Keratinocyte (primary cell): ENCODE data around the gene TRPV5. TPM values are rescaled to one million over a fixed set of nuclear protein-coding genes. Genes with fewer than 3 reads are reported as not detected.

Experiments used
- DNase-seq: peaks from one replicate; pipeline ENCODE4 v3.0.0-alpha.2; 2011; ENCODE audit warnings: low read depth, missing footprints, low spot score
- FAIRE-seq: peaks from 2 replicates; lab custom pipeline; 2011; peaks lifted over from hg19 to GRCh38; lab: Jason Lieb, UNC
- H2AFZ ChIP-seq: 2 replicates; pipeline ENCODE4 v1.6.0; 2012; ENCODE audit warnings: low read length, control low read depth, inconsistent platforms; ENCODE audit not compliant: control insufficient read depth
- H3K27ac ChIP-seq: 2 replicates; pipeline ENCODE4 v1.5.1; 2011; ENCODE audit warnings: low read length; ENCODE audit not compliant: control insufficient read depth, insufficient read depth
- H3K27me3 ChIP-seq: 3 replicates; pipeline ENCODE4 v1.6.0; 2011; ENCODE audit warnings: low read length; ENCODE audit not compliant: control insufficient read depth, insufficient read depth; ENCODE audit errors: extremely low read depth
- H3K36me3 ChIP-seq, 2 experiments: 2 replicates in 1 of 2; 3 replicates in 1 of 2; pipeline ENCODE4 v1.5.1; 2011; ENCODE audit warnings: low read length in 2 of 2, mild to moderate bottlenecking in 1 of 2; ENCODE audit not compliant: control insufficient read depth in 2 of 2, insufficient read depth in 2 of 2; ENCODE audit errors: extremely low read depth in 1 of 2
- H3K4me1 ChIP-seq: 3 replicates; pipeline ENCODE4 v1.5.1; 2011; ENCODE audit warnings: low read length; ENCODE audit not compliant: control insufficient read depth, insufficient read depth; ENCODE audit errors: extremely low read depth
- H3K4me2 ChIP-seq: 3 replicates; pipeline ENCODE4 v1.6.0; 2011; ENCODE audit warnings: low read depth, low read length; ENCODE audit not compliant: control insufficient read depth, insufficient read depth; ENCODE audit errors: extremely low read depth
- H3K4me3 ChIP-seq, 3 experiments: fragments of 200-600 bp in 1 of 3; sonication (generic) in 1 of 3; 2 replicates in 2 of 3; 3 replicates in 1 of 3; pipeline ENCODE4 v1.5.1; 2011 to 2016; ENCODE audit warnings: low read length in 3 of 3, mild to moderate bottlenecking in 3 of 3, control low read depth in 2 of 3, inconsistent platforms in 1 of 3, low read depth in 1 of 3, mixed read lengths in 1 of 3, mixed run types in 1 of 3, moderate library complexity in 1 of 3; ENCODE audit not compliant: control insufficient read depth in 2 of 3, insufficient read depth in 2 of 3; ENCODE audit errors: extremely low read depth in 1 of 3
- H3K79me2 ChIP-seq: 2 replicates; pipeline ENCODE4 v1.6.0; 2012; ENCODE audit warnings: low read length; ENCODE audit not compliant: control insufficient read depth, insufficient read depth
- H3K9ac ChIP-seq: 3 replicates; pipeline ENCODE4 v1.6.0; 2011; ENCODE audit warnings: low read length; ENCODE audit not compliant: control insufficient read depth, insufficient read depth; ENCODE audit errors: extremely low read depth
- H3K9me1 ChIP-seq: 3 replicates; pipeline ENCODE4 v1.6.0; 2011; ENCODE audit warnings: low read length; ENCODE audit not compliant: control insufficient read depth, insufficient read depth; ENCODE audit errors: extremely low read depth
- H3K9me3 ChIP-seq: 2 replicates; pipeline ENCODE4 v1.5.1; 2012; ENCODE audit warnings: low read depth, low read length; ENCODE audit not compliant: control insufficient read depth
- H4K20me1 ChIP-seq: 3 replicates; pipeline ENCODE4 v1.6.0; 2011; ENCODE audit warnings: low read length; ENCODE audit not compliant: control insufficient read depth, insufficient read depth; ENCODE audit errors: extremely low read depth
- CTCF ChIP-seq, 3 experiments: IDR thresholded peaks in 1 of 3; conservative IDR thresholded peaks in 1 of 3; optimal IDR thresholded peaks in 1 of 3; 2 replicates in 2 of 3; 3 replicates in 1 of 3; pipeline versions ENCODE3 to v1.5.1; 2011; ENCODE audit warnings: low read length in 3 of 3, mild to moderate bottlenecking in 3 of 3, moderate library complexity in 2 of 3, control low read depth in 1 of 3, inconsistent platforms in 1 of 3; ENCODE audit not compliant: insufficient read depth in 2 of 3; ENCODE audit errors: extremely low read depth in 1 of 3
- EZH2 ChIP-seq: IDR thresholded peaks from one replicate; pipeline ENCODE4 v1.6.1; 2012; ENCODE audit warnings: inconsistent platforms, mild to moderate bottlenecking, low read length, moderate library complexity
- dilution Hi-C: fragments of 300-500 bp; cut with MboI; formaldehyde crosslinking; loops from one replicate; pipeline ENCODE4 v1.7.0; 2020; ENCODE audit warnings: low sequenced_read_pairs; ENCODE audit not compliant: extremely low pct_ligation_motif_present
- polyA plus RNA-seq, 5 experiments: library from polyadenylated mRNA; depleted of rRNA in 3 of 5; stranded (reverse) in 3 of 5; stranded (forward) in 1 of 5; unstranded in 1 of 5; fragments of >200 nt; gene quantifications; 1 replicate in 1 of 5; 2 replicates in 3 of 5; 3 replicates in 1 of 5; pipeline versions ENCODE4 v1.2.1 to v1.2.3, GENCODE V29; 2011 to 2012; ENCODE audit warnings: missing spikeins in 2 of 5, low read depth in 1 of 5, low replicate concordance in 1 of 5

The TRPV5 gene
- polyA plus RNA-seq, 1 donor (not counting 4 experiments of a cell fraction or from before 2014, with no cell fraction given): not detected

- Histone ChIP-seq H3K9me1 (no peaks in the 10 kb centered on the region), H3K27ac (no peak overlapping the region), H3K4me2 (no peak overlapping the region), H4K20me1 (no peaks in the 10 kb centered on the region), H3K36me3 (no peaks in the 10 kb centered on the region), H3K9me3 (no peaks in the 10 kb centered on the region), H2AFZ (no peak overlapping the region), H3K4me1 (no peaks in the 10 kb centered on the region), H3K27me3 (no peaks in the 10 kb centered on the region), H3K9ac (no peak overlapping the region), H3K79me2 (no peaks in the 10 kb centered on the region), H3K4me3 (no peak overlapping the region)
- FAIRE-seq (no peak), DNase-seq (no peak)
- dilution Hi-C loops: no loop called here
- TF ChIP-seq CTCF (optimal IDR thresholded peaks at IDR 0.05 in 1 of 3, IDR thresholded peaks at IDR 0.05 in 1 of 3, conservative IDR thresholded peaks at IDR 0.05 in 1 of 3; ENCODE audit: extremely low read depth in 1 of 3, insufficient read depth in 2 of 3, low read length in 3 of 3) (no peak), EZH2 (no peak)
Observed at GRCh38 chr7:142917447-142917846, 16.1 kb downstream of the TRPV5 start.

- DNase-seq: no peak
- dilution Hi-C loops: no loop called here
- H3K27me3 ChIP-seq: no peaks in the 10 kb centered on the region
Observed at GRCh38 chr7:142916508-142916907, 17.0 kb downstream of the TRPV5 start.

More at GRCh38 chr7:142916508-142916907, 17.0 kb downstream of the TRPV5 start:
- Histone ChIP-seq H3K9me3 (no peaks in the 10 kb centered on the region), H2AFZ (no peak overlapping the region), H3K4me1 (no peaks in the 10 kb centered on the region), H3K79me2 (no peaks in the 10 kb centered on the region), H3K4me2 (no peak overlapping the region), H4K20me1 (no peaks in the 10 kb centered on the region), H3K27ac (no peak overlapping the region), H3K4me3 (no peak overlapping the region), H3K9ac (no peak overlapping the region), H3K36me3 (no peaks in the 10 kb centered on the region), H3K9me1 (no peaks in the 10 kb centered on the region)
- no peak for TF ChIP-seq EZH2
- no peak for TF ChIP-seq CTCF (optimal IDR thresholded peaks at IDR 0.05 in 1 of 3, IDR thresholded peaks at IDR 0.05 in 1 of 3, conservative IDR thresholded peaks at IDR 0.05 in 1 of 3; ENCODE audit: extremely low read depth in 1 of 3, insufficient read depth in 2 of 3, low read length in 3 of 3)
- FAIRE-seq: no peak
